H9 (cell line): ENCODE measurements around the gene PHOSPHO2. TPM values are rescaled to one million over a fixed set of nuclear protein-coding genes. Genes with fewer than 3 reads are reported as not detected.
A peak's percentile ranks its signal among the peaks of the same experiment; 100 is the strongest.

Source experiments
- DNase-seq: peaks from one replicate; pipeline ENCODE4 v3.0.0-alpha.2; 2017
- H2AFZ ChIP-seq: one replicate; pipeline ENCODE4 v1.6.1; 2013; ENCODE audit warnings: mild to moderate bottlenecking, low read length, control low read depth, moderate library complexity
- H2AK5ac ChIP-seq: 2 replicates; pipeline ENCODE4 v1.6.1; 2013; ENCODE audit warnings: low read length, control low read depth, mixed read lengths; ENCODE audit not compliant: insufficient read length
- H2BK120ac ChIP-seq: one replicate; pipeline ENCODE4 v1.6.1; 2013; ENCODE audit warnings: low read depth, mild to moderate bottlenecking, low read length, control low read depth, inconsistent platforms; ENCODE audit not compliant: poor library complexity, severe bottlenecking
- H2BK12ac ChIP-seq: 2 replicates; pipeline ENCODE4 v1.6.1; 2013; ENCODE audit warnings: low read length, control low read depth, mixed read lengths, low read depth; ENCODE audit not compliant: insufficient read length
- H2BK15ac ChIP-seq: 2 replicates; pipeline ENCODE4 v1.6.1; 2013; ENCODE audit warnings: low read depth, low read length, control low read depth
- H2BK20ac ChIP-seq: one replicate; pipeline ENCODE4 v1.6.1; 2013; ENCODE audit warnings: low read depth, mild to moderate bottlenecking, low read length, control low read depth, inconsistent platforms; ENCODE audit not compliant: poor library complexity, severe bottlenecking
- H2BK5ac ChIP-seq: 2 replicates; pipeline ENCODE4 v1.6.1; 2013; ENCODE audit warnings: low read length, control low read depth, mixed read lengths; ENCODE audit not compliant: insufficient read length
- H3K14ac ChIP-seq: 2 replicates; pipeline ENCODE4 v1.6.1; 2013; ENCODE audit warnings: low read length, control low read depth; ENCODE audit not compliant: insufficient read depth
- H3K18ac ChIP-seq: 2 replicates; pipeline ENCODE4 v1.6.1; 2013; ENCODE audit warnings: low read depth, mild to moderate bottlenecking, mixed read lengths, low read length, control low read depth; ENCODE audit not compliant: insufficient read length
- H3K23ac ChIP-seq: 2 replicates; pipeline ENCODE4 v1.6.1; 2013; ENCODE audit warnings: low read length, control low read depth, mixed read lengths, low read depth; ENCODE audit not compliant: insufficient read length
- H3K23me2 ChIP-seq: 2 replicates; pipeline ENCODE4 v1.6.1; 2013; ENCODE audit warnings: low read depth, mild to moderate bottlenecking, mixed read lengths, low read length, control low read depth; ENCODE audit not compliant: insufficient read length, poor library complexity, severe bottlenecking
- H3K27ac ChIP-seq: 2 replicates; pipeline ENCODE4 v1.5.1; 2013; ENCODE audit warnings: low read length, control low read depth, mixed read lengths, low read depth; ENCODE audit not compliant: insufficient read length
- H3K27me3 ChIP-seq: 2 replicates; pipeline ENCODE4 v1.6.1; 2013; ENCODE audit warnings: low read length, control low read depth, inconsistent platforms; ENCODE audit not compliant: insufficient read depth
- H3K4ac ChIP-seq: 2 replicates; pipeline ENCODE4 v1.6.1; 2013; ENCODE audit warnings: low read depth, mild to moderate bottlenecking, control low read depth, inconsistent platforms, low read length, moderate library complexity
- H3K4me1 ChIP-seq: 2 replicates; pipeline ENCODE4 v1.6.1; 2013; ENCODE audit warnings: low read length, control low read depth, inconsistent platforms; ENCODE audit not compliant: insufficient read depth
- H3K4me2 ChIP-seq: 2 replicates; pipeline ENCODE4 v1.6.1; 2013; ENCODE audit warnings: low read length, control low read depth, mixed read lengths; ENCODE audit not compliant: insufficient read length, insufficient read depth
- H3K56ac ChIP-seq: 2 replicates; pipeline ENCODE4 v1.6.1; 2013; ENCODE audit warnings: low read depth, mild to moderate bottlenecking, mixed read lengths, low read length, control low read depth; ENCODE audit not compliant: insufficient read length
- H3K79me1 ChIP-seq: 2 replicates; pipeline ENCODE4 v1.6.1; 2013; ENCODE audit warnings: low read depth, mild to moderate bottlenecking, moderate library complexity, low read length, control low read depth, inconsistent platforms; ENCODE audit not compliant: insufficient read depth, poor library complexity, severe bottlenecking
- H3K79me2 ChIP-seq: 2 replicates; pipeline ENCODE4 v1.6.1; 2013; ENCODE audit warnings: low read length, control low read depth, inconsistent platforms; ENCODE audit not compliant: insufficient read depth
- H3K9ac ChIP-seq: 2 replicates; pipeline ENCODE4 v1.6.1; 2013; ENCODE audit warnings: low read length, control low read depth, mixed read lengths; ENCODE audit not compliant: insufficient read length; ENCODE audit errors: extremely low read depth
- H3K9me3 ChIP-seq: one replicate; pipeline ENCODE4 v1.6.1; 2013; ENCODE audit warnings: low read depth, low read length, inconsistent platforms; ENCODE audit not compliant: control insufficient read depth
- H3T11ph ChIP-seq: one replicate; pipeline ENCODE4 v1.6.1; 2013; ENCODE audit warnings: mild to moderate bottlenecking, low read length, control low read depth, inconsistent platforms
- H4K20me1 ChIP-seq: one replicate; pipeline ENCODE4 v1.6.1; 2013; ENCODE audit not compliant: control insufficient read depth, insufficient read length, insufficient read depth
- H4K5ac ChIP-seq: 2 replicates; pipeline ENCODE4 v1.6.1; 2013; ENCODE audit warnings: low read depth, mild to moderate bottlenecking, mixed read lengths, low read length, control low read depth; ENCODE audit not compliant: insufficient read length
- H4K8ac ChIP-seq: replicated peaks from 2 replicates; pipeline ENCODE4 v1.6.1; 2013; ENCODE audit warnings: low read length, control low read depth, mixed read lengths, low read depth; ENCODE audit not compliant: insufficient read length
- H4K91ac ChIP-seq: 2 replicates; pipeline ENCODE4 v1.6.1; 2013; ENCODE audit warnings: low read depth, mild to moderate bottlenecking, moderate library complexity, mixed read lengths, low read length, control low read depth; ENCODE audit not compliant: insufficient read length
- H3K27ac Mint-ChIP-seq, 3 experiments: 2 replicates in 2 of 3; 3 replicates in 1 of 3; pipeline ENCODE4 v1.8.0; 2020 to 2021; ENCODE audit warnings: mixed read lengths in 3 of 3, mild to moderate bottlenecking in 1 of 3, moderate library complexity in 1 of 3
- H3K27me3 Mint-ChIP-seq: 2 replicates; pipeline ENCODE4 v1.8.0; 2021; ENCODE audit warnings: low read depth, mild to moderate bottlenecking, moderate library complexity, mixed read lengths
- H3K36me3 Mint-ChIP-seq, 3 experiments: 2 replicates in 2 of 3; 3 replicates in 1 of 3; pipeline ENCODE4 v1.8.0; 2020 to 2021; ENCODE audit warnings: low read depth in 3 of 3, mixed read lengths in 3 of 3; ENCODE audit not compliant: insufficient read depth in 1 of 3
- H3K4me1 Mint-ChIP-seq, 2 experiments: 2 replicates each; pipeline ENCODE4 v1.8.0; 2020; ENCODE audit warnings: mixed read lengths in 2 of 2
- H3K4me3 Mint-ChIP-seq, 2 experiments: 2 replicates in 1 of 2; 3 replicates in 1 of 2; pipeline ENCODE4 v1.8.0; 2020 to 2021; ENCODE audit warnings: mild to moderate bottlenecking in 2 of 2, mixed read lengths in 2 of 2, moderate library complexity in 1 of 2
- H3K9me3 Mint-ChIP-seq, 2 experiments: 2 replicates in 1 of 2; 3 replicates in 1 of 2; pipeline ENCODE4 v1.8.0; 2020; ENCODE audit warnings: mild to moderate bottlenecking in 2 of 2, mixed read lengths in 2 of 2, moderate library complexity in 1 of 2
- CTCF ChIP-seq: fragments of 200-600 bp; sonication (generic); conservative IDR thresholded peaks from 3 replicates; pipeline ENCODE4 v1.8.0; 2021; ENCODE audit warnings: antibody characterized with exemption, mild to moderate bottlenecking
- WGBS: extraction: QIAGEN DNeasy Blood & Tissue Kit; methylation state at CpG from one replicate; pipeline ENCODE4 v1.1.7; 2013; ENCODE audit warnings: missing lambda C conversion rate, low lambda C conversion rate, mixed read lengths; ENCODE audit not compliant: insufficient read length; ENCODE audit errors: extremely low coverage; 5-methylcytosine and 5-hydroxymethylcytosine counted together
- total RNA-seq: library from RNA; stranded (reverse); gene quantifications from 2 replicates; pipeline ENCODE4 v1.2.1, GENCODE V29; 2021

PHOSPHO2 gene
- total RNA-seq, 1 experiment from 2014 or later, result 7.2 TPM

- no peak overlapping the region for H2BK20ac ChIP-seq
- no peak for TF ChIP-seq CTCF
- no peak overlapping the region for H2BK120ac ChIP-seq
- H3K4me1 Mint-ChIP-seq, result peaks cover 12 to 13% of the 10 kb centered on the region in 2 experiments
- no peak for DNase-seq
- no peak overlapping the region for H3K27ac ChIP-seq
- no peak overlapping the region for H3K18ac ChIP-seq
- H3K4me3 Mint-ChIP-seq, result no peak overlapping the region
- H3K27me3 Mint-ChIP-seq, result no peaks in the 10 kb centered on the region
- H4K5ac ChIP-seq, result no peak overlapping the region
- no peak overlapping the region for H2BK5ac ChIP-seq
- H4K91ac ChIP-seq, result no peak overlapping the region
- no peak overlapping the region for H3K14ac ChIP-seq
- no peak overlapping the region for H2BK12ac ChIP-seq
- no peaks in the 10 kb centered on the region for H3K79me2 ChIP-seq
- H3K4ac ChIP-seq, result no peak overlapping the region
- no peak overlapping the region for H3T11ph ChIP-seq
- no peaks in the 10 kb centered on the region for H3K4me1 ChIP-seq
- no peaks in the 10 kb centered on the region for H4K20me1 ChIP-seq
- H3K36me3 Mint-ChIP-seq, result peaks cover 0 to 3% (median 0%) of the 10 kb centered on the region in 3 experiments; a peak in 1 of 7 replicates
- no peak overlapping the region for H2AFZ ChIP-seq
- H3K9me3 ChIP-seq, result no peaks in the 10 kb centered on the region
- no CpG with 5 or more reads among the region's 6 CpGs for WGBS
- no peak overlapping the region for H4K8ac ChIP-seq
- H3K23me2 ChIP-seq, result no peaks in the 10 kb centered on the region
- no peak overlapping the region for H3K4me2 ChIP-seq
- peaks cover 0 to 7% of the 10 kb centered on the region in 2 experiments; a peak in 1 of 5 replicates for H3K9me3 Mint-ChIP-seq
- no peak overlapping the region for H3K9ac ChIP-seq
- H3K79me1 ChIP-seq, result no peaks in the 10 kb centered on the region
- H3K27ac Mint-ChIP-seq, result peak overlapping the region in 1 of 3 experiments; percentile 89; a peak in 1 of 7 replicates
- no peaks in the 10 kb centered on the region for H3K27me3 ChIP-seq
- H2AK5ac ChIP-seq, result no peak overlapping the region
- H2BK15ac ChIP-seq, result no peak overlapping the region
- H3K56ac ChIP-seq, result no peak overlapping the region
- no peak overlapping the region for H3K23ac ChIP-seq
These were observed 17.4 kb upstream of the PHOSPHO2 start for GRCh38 chr2:169676850-169677249.
